Stimulated activated CD8-positive, alpha-beta memory T cell treated with anti-CD3 and anti-CD28 coated beads, Interleukin-4, amount 100 ng/mL, for 24 hours (primary cell): ENCODE data around the gene LMX1B.
"Not testable (repeated sequence)": the region's sequence is repeated elsewhere in the genome, so short reads cannot be mapped to it uniquely, and the experiment has no call there.

Experiments
- DNase-seq: peaks from one replicate; pipeline ENCODE4 v3.0.0-alpha.2; 2020; ENCODE audit warnings: low read depth

The LMX1B gene

DNA sequence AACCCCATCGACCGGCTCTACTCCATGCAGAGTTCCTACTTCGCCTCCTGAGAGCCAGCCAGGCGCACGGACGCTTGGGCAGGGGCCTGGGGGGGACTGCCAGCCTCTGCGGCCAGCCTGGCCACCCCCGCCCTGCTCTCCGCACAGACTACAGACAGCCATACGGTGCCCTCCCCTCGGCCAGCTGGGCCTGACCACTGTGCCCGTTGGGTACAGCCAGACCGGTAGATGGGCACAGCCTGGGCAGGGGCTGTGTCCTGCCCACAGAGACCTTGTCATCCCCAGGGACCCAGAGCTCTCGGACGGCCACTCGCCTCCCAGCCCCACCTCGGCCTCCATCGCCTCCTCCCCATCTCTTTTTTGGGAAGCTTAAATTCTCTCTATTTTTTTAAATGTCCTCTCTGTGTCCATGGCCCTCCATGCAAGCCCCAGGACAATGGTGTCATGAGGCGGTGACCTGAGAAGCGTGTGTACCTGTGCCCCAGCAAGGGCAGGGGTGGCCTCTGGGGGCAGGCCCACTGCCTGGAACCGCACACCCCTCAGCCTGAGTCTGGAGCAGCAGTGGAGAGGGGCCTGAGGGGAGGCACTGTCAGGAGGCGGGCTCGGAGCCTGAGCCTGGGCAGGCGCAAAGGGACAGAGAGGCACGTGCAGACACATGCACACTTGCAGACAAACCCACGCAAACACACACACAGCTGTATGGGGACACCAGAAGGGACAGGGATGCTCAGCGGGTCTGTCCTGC is 82.8 kb downstream of the LMX1B start:
- DNase-seq = no peak

DNA sequence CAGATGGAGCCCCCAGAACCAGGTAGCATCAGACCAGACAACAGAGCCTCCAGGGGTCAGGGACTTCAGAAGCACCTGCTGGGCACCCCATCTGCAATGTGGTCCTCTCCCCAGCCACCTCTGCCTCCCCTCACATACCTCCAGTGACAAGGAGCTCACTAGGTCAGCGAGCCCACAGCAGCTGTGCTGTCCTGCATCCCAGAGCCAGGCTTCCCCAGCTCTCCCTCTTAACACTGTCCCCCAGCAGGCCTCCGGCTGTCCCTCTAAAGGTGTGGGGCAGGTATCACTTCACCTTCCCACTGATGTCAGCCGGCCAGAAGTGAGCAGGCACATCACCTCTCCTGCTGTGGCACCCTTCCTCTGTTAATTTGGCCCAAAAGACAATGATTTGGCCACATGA is 83.6 kb downstream of the LMX1B start:
- DNase-seq = no peak

DNA sequence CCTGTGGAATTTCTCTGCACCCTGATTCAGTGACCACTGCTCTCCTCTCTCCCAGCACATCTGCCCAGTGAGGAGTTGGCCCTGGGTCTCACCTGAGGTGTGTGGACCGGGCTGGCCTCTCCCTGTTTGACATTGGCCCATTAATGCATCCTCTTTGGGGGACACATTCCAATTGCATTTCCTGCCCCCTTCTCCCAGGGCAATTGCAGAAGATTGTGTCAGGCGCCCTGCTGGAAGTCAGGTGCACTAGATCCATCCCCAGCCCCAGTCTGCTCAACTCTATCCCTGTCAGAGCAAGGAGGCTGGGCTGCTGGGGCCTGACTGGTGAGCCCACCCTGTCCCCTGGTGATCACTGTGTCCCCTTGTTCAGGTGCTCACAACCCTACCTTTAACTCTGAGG is 84.5 kb downstream of the LMX1B start:
- no peak for DNase-seq

DNA sequence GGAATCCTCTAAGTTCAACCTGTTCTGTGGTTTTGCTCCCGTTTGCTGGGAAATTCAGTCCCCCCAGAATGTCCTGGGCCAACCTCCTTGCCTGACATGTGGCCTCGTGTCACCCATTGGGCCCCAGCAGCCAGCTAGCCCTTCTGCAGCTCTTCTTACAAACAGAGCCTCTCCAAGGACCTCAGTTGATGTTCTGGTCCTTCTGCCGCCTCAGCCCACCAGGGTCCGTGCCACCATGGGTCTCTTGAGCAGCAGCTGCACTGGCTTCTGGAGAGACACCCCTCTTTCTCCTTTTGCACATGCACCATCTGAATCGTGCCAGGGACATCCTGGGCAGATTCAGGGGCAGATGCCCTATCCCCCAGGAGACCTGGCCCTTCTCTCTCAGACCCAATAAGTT is 85.0 kb downstream of the LMX1B start:
- no peak for DNase-seq

DNA sequence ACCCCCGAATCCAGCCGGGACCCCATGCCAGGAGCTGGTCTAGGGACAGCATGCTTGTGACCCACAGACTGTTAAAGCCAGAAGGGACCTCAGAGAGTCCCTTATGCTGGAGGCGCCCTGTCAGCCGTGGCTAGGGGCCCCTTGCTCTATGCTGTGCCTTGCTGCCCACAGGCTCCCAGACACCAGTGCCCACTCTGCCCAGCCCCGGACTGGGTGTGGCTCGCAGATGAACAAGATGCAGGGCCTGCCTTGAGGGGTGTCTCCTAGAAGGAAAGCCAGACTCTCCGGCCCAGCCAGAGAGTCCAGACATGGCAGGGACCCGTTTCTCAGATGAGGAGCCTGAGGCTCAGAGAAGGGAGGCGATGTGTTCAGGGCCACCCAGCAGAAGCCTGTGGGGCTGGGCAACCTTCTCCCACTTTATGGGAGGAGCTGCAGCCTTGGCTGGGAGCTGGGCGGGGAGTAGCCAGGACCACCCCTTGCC is 85.7 kb downstream of the LMX1B start:
- no peak for DNase-seq

DNA sequence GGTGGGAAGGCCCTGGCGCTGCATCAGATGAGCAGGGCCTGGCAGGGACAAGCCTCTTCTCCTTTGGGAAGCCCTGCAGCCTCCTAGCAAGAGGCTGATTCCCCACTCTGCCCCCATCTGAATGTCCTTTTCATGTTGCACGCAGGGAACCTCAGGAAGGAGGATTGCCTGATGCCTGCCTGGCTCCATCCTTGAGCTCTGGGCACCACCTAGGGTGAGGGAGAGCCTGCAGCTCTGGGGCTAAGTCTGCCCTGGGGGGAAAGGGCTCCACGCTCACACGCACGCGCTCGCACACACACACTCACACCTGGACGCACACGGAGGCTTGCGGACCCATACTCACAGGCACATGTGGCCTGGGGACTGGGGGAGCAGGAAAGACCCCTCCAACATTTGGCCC is 86.6 kb downstream of the LMX1B start:
- no peak for DNase-seq

DNA sequence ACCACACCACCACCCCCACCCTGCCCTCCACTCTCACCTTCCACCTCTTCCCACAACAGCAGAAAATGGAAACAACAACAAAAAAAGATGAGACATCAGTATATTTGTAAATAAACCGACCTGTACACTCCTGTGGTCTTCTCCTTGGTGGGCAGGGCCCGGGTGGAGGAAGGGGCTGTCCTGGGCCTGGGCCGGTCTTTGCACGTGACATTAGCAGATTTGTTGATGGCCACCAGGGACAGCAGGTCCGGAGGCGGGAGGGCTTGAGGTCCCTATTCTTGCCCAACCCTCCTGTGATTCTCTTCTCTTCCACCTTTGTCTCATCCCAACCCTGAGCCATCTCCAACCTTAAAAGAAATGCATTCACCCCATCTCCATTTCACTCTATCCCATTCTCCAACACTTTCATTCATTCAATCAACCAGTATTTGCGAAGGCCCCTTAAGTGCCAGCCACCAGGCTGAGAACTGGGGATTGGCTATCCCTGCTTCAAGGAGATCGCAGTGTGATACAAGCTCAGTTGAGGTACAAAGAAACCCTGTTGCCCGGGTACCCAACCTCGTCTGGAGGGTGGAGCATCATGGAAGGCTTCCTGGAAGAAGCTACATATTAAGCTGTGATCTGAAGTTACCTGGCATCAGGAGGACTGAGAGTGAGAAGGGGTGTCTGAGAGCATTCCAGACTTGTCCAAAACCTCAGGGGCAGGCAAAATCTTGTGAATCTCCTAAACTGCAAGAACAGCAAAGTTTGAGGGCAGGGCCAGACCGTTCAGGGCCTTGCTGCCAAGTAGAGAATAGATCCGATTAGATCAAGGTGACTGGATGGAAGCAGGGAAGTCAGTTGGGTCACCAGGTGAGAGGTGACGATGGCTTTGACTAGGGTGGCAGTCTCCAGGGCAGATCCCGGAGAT is 87.4 kb downstream of the LMX1B start:
- no peak for DNase-seq

DNA sequence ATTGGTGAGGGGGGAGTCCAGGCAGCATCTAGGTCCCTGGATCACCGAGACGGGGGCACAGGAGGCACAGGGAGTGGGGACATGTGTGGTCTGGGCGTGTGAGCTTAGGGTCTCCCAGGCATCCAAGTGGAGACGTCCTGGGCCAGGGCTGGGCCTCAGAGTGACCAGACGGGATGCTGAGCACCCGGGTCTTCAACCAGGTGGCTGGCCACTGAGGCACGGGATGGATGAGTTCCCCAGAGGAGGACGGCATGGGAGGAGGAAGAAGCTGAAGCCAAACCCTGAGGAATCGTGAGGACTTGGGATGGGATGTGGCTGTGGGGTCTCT is 88.0 kb downstream of the LMX1B start:
- DNase-seq = no peak

DNA sequence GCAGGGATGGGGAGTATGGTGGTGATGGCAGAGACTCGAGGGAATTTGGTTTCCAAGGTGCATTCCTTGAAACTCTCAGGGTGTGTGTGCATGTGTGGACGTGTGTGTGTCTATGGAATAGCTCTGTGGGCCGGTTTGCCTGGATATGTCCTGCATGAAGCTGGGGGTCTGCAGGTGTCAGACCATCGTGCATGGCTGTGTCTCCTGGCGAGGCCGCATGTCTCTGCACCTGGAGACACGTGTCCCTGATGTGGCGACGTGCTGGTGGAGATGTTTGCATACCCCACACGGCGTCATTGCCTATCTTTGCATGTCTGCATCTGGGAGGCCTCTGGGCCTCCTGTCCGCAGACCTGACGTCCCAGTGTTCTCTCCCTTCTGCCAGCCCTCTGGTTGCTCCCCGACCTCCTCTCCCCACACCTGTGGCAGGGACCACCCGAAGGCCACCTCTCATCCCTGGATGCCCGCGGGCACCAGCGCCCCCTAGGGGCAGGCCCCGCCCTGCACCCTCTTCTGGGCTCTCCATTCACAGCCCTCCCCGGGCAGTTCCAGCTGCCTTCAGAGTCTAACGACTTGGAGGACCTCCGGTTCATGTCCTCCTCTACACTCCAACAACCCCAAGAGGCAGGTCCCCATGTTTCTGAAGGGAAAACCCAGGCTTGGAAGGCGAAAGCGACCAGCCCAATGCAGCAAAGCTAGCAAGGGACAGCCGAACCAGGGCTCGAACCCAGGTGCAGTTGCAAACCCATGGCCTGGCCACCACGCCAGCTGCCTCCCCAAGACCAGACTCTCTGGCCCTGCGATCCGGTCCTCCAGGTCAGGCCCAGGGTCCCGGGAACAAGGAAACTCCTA is 88.6 kb downstream of the LMX1B start:
- no peak for DNase-seq

DNA sequence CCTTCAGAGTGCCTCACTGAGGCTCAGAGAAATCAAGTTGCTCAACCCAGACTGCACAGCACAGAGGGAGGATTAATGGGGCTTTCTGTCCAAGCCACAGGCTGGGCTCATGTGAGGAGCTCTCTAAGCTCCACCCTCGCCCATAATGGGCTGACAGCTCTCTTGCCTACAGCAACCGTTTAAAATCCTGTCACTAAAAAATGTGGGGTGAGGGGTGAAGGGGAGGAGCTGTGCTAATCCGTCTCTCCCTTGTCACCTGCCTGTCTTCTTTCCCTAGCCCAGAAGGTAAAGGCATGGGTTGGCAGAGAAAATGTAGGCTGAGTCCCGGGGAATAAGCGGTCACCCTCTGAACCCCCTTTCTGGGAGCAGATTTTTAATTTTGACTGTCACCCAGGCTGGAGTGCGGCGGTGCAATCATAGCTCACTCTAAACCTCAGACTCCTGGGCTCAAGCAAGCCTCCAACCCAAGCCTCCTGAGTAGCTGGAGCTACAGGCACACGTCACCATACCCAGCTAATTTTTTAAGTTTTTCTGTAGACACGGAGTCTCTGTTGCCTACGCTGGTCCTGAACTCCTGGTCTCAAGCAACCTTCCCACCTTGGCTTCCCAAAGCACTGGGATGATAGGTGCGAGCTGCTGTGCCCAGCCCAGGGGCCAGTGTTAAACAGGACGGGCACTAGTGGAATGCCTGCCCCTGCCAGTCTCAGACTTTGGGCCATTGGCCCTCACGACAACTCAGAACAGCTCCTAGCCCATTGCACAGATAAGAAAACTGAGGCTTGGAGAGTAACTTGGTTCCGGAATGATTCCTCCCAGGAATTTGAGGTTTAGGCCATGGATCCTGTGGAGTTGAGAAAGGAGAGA is 89.5 kb downstream of the LMX1B start:
- no peak for DNase-seq

DNA sequence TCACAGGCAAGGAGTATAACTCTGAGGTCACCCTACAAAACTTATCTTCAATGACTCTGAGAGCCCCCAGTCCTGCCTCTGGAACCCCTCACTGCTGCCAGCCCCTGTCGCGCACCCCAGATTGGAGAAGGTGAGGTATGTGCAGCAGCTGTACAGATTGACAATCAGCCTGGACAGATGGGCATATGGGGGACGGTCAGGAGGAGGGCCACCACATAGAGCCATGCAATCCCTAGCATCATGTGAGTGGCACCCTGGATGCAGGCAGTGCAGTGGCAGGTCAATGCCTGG is 90.1 kb downstream of the LMX1B start:
- DNase-seq = no peak

DNA sequence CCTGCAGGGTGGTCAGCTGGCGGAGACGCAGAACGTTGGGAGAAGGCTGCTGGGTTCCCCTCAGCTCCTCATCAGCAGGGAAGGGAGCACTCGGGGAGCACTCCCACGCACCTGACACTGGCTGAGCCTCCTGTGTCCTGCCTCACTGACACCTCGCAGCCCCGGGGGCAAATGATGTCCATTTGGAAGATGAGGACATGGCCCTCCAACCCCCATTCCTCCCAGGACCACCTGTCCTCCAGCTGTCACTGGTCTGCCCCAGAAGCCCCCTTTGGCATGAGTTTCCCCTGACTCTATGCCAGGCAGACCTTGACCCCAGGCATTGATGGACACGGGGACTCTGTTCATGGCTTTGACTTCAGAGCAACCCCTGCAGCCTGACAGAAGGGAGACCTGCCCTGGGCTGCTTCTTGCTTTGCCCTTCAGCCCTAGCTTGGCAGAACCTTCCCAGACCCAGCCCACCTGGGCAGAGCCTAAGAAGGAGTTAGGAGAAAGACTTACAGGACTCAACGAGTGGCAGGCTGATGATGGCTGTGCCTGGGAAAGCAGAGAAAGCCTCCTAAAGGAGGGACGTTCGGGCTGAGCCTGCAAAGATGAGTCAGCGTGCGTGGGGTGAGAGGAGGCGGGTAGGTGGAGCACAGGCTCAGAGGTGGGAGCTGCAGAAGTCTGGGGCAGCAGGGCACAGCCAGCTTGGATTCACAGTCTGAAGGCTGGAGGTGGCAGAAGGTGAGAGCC is 90.6 kb downstream of the LMX1B start:
- no peak for DNase-seq

DNA sequence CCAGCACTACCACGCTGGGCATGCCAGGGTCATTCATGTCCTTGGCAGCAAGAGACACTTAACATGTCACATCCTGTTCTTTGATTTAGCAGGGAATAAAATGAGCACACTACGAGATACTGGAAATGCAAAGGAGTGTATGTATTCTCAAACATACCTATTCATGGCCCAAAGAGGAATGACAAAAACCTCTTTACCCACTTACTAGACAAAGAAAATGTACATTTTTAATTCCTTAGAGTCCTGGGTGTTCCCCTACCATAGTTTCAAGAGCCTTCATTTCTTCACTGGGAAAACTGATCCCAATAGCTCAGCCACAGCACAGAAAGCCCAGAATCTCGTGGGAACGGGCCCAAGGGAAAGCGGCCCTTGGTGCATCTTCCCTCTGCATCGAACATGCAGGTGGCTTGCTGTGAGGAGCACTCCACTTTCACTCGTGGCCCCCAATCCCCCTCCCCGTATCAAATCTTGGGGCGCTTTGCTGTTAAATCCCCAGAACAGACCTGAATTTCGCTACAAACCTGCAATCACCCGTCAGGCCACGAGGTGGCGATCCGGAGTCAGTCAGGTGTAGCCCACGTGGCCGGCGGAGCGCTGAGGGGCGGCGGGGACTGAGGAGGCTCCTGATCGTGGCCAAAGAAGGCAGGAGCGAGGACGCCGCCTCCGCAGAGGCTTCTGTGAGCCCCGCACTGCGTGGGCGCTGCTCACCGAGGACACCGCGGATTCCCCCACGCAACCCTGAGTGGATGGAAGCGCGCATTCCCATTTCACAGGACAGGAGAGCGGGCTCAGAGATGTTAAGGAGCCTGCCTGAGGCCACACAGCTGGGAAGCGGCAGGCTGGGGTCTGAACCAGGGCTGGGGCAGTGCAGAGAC is 91.4 kb downstream of the LMX1B start:
- peak; percentile 76 for DNase-seq

DNA sequence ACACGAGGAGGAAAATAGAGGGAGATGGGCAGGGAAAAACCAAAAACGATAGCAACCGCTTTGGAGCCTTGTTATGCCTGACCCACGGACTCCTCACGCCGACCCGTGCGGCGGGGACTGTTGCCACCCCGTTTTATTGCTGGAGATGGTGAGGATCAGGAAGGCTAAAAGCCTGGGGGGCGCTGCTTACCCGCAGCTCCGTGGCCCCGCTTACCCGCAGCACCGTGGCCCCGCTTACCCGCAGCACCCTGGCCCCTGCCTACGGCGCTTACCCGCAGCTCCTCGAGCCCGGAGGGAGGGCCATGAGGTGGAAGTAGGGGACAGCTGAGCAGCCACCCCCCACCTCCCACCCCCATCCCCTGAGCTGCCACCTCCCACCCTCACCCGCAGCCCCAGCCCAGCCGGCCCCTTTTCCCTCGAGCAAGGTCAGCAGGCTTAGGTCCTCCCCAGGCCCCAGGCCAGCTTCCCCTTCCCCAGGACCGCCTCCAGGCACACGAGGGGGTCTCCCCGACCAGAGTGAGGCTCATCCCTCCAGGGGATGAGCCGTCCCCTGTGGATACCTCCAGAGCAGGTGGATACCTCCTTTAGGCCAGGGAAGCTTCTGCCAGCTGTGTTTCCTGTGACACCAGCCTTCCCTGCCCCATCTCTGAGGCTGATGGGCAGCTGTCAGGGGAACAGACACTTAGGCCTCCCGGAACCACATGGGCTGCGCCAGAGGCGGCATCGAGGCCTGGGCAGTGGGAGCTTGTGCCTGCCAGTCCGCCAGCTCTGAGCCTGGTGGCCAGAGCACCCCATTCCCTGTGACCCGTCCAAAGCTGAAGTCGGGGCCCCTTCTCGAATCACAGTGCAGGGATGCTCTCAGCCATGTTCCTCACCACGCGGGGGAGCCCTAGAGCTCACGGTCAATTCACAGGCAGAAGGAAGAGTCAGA is 92.3 kb downstream of the LMX1B start:
- peak; percentile 72 for DNase-seq

DNA sequence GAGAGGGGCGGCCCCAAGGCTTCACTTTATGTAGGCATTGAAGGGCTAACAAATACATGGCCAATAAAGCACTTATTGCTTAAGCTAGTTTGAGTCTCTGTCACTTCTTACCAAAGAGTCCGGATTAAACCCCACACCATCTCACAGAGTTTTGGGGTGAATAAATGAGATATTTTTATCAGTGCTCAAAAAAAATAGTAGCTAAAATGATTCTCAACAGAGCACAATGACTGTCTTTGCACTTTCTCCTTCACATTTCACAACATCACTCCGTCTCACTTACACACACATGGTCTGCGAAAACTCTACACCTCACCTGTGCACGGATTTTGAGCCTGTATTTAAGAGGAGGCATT is 92.9 kb downstream of the LMX1B start:
- no peak for DNase-seq

DNA sequence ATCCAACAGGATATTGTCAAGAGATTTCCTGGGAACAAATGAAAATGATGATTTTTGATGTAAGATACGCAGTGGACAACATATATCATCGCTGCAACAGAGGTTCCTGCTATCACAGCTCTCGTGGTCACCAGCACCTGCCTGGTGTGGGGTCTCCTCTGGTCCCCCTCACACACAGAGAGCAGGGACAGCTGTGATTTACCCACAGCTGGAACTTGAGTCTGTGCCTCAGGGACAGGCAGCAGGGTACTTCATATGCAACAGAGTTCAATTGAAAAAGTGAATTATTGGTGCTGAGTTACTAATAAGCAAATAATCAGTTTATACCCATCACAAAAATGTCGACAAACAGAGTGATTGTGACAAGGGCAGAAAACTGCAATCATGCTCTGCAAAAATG is 93.4 kb downstream of the LMX1B start:
- no peak for DNase-seq

DNA sequence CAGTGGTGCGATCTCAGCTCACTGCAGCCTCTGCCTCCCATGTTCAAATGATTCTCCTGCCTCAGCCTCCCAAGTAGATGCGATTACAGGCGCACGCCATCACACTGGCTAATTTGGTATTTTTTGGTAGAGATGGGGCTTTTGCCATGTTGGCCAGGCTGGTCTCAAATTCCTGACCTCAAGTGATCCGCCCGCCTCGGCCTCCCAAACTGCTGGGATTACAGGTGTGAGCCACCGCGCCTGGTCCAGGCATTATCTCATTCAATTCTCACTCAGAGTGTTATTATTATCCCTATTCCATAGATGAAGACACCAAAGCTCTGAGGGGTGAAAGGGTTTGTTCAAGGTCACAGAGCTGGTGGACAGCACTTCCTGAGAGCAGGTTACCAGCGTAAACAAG is 94.0 kb downstream of the LMX1B start:
- DNase-seq = not testable (repeated sequence)

DNA sequence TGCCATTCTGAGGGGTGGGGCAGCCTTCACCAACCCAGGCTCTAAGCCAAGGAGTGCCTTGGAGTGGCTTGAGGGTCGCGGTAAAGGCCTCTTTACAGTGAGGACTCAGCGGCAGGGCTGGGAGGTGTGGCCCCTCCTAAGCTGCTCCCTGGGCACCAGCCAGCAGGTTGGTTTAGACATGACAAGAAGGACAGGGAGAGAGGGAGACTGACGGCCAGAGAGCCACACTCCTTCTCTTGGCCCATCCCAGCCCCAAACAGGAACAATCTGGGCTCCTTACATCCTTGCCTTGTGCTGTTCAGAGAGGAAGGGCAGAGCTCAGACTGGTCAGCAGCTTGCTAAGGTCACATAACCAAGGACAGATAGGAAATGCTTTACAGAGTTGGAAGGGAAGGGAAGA is 94.5 kb downstream of the LMX1B start:
- no peak for DNase-seq

DNA sequence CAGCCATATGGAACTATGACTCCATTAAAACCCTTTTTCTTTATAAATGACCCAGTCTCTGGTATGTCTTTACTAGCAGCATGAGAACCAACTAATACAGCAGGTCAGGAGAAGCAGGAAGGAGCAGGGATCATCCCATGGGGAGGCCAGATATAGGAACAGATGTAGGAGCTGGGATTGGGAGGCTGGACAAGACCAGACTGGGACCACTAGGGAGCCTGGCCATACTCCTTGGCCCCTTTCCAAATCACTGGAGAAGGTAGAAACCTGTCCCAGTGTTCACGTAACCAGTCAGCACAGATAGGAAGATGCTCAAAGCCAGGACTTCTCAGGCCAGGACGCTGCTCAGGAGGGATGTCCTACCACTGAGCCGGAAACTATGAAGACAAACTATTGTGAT is 95.5 kb downstream of the LMX1B start:
- no peak for DNase-seq
